Tibial artery (tissue), 4 donors: Measurements from ENCODE around the gene CTNNA3.

Experiments
- DNase-seq, 2 donors: peaks; one replicate each; pipeline ENCODE4 v3.0.0-alpha.2; 2019
- H3K27ac ChIP-seq, 2 donors: fragments of 200-600 bp; sonication (generic) in 1 of 2; 1 replicate in 1 of 2; 2 replicates in 1 of 2; pipeline ENCODE4 v1.5.1; 2018 to 2019; ENCODE audit warnings: mild to moderate bottlenecking in 1 of 2
- H3K27me3 ChIP-seq, 2 donors: fragments of 200-600 bp; sonication (generic) in 1 of 2; one replicate each; pipeline versions ENCODE4 v1.5.1 to v1.6.0; 2016 to 2019
- H3K36me3 ChIP-seq, 3 donors: fragments of 200-600 bp; sonication (generic) in 2 of 3; one replicate each; pipeline ENCODE4 v1.5.1; 2016 to 2019; ENCODE audit warnings: mild to moderate bottlenecking in 2 of 3
- H3K4me1 ChIP-seq, 4 donors: fragments of 200-600 bp; sonication (generic) in 2 of 4; 1 replicate in 3 of 4; 2 replicates in 1 of 4; pipeline ENCODE4 v1.5.1; 2016 to 2019
- H3K4me3 ChIP-seq, 2 donors: fragments of 200-600 bp; sonication (generic) in 1 of 2; 1 replicate in 1 of 2; 2 replicates in 1 of 2; pipeline ENCODE4 v1.5.1; 2018 to 2019; ENCODE audit warnings: mild to moderate bottlenecking in 2 of 2
- H3K9me3 ChIP-seq, 3 donors: fragments of 200-600 bp; sonication (generic) in 1 of 3; one replicate each; pipeline ENCODE4 v1.5.1; 2016 to 2019
- intact Hi-C: fragments of 100-400 bp; cut with DNase I; formaldehyde crosslinking; loops from one replicate; pipeline ENCODE4 v1.15.0; 2023; ENCODE audit warnings: low total_unique reads
- TF ChIP-seq, protein P1 (sequence below), 2 experiments: fragments of 200-600 bp in 1 of 2; fragments of 450-650 bp in 1 of 2; IDR thresholded peaks; one replicate each; pipeline ENCODE4 v1.5.1; 2017 to 2019; ENCODE audit warnings: antibody characterized with exemption in 2 of 2, mild to moderate bottlenecking in 1 of 2, moderate library complexity in 1 of 2

The CTNNA3 gene

GRCh38 chr10:66982792-66983474, 713.1 kb downstream of the CTNNA3 start:
- Histone ChIP-seq H3K4me1 (no peaks in the 10 kb centered on the region), H3K27me3 (no peaks in the 10 kb centered on the region), H3K36me3 (no peaks in the 10 kb centered on the region), H3K9me3 (no peaks in the 10 kb centered on the region), H3K27ac (no peak overlapping the region), H3K4me3 (no peak overlapping the region)
- no peak for DNase-seq
- intact Hi-C loops: no loop called here
- TF ChIP-seq, protein P1, sequence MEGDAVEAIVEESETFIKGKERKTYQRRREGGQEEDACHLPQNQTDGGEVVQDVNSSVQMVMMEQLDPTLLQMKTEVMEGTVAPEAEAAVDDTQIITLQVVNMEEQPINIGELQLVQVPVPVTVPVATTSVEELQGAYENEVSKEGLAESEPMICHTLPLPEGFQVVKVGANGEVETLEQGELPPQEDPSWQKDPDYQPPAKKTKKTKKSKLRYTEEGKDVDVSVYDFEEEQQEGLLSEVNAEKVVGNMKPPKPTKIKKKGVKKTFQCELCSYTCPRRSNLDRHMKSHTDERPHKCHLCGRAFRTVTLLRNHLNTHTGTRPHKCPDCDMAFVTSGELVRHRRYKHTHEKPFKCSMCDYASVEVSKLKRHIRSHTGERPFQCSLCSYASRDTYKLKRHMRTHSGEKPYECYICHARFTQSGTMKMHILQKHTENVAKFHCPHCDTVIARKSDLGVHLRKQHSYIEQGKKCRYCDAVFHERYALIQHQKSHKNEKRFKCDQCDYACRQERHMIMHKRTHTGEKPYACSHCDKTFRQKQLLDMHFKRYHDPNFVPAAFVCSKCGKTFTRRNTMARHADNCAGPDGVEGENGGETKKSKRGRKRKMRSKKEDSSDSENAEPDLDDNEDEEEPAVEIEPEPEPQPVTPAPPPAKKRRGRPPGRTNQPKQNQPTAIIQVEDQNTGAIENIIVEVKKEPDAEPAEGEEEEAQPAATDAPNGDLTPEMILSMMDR (IDR thresholded peaks at IDR 0.05): no peak

- no peak overlapping the region for H3K27ac ChIP-seq
- DNase-seq: no peak
- no peak overlapping the region for H3K4me3 ChIP-seq
- intact Hi-C loops: no loop called here
- H3K4me1 ChIP-seq: no peaks in the 10 kb centered on the region
- no peaks in the 10 kb centered on the region for H3K9me3 ChIP-seq
- H3K36me3 ChIP-seq: no peaks in the 10 kb centered on the region
- no peaks in the 10 kb centered on the region for H3K27me3 ChIP-seq
- TF ChIP-seq, protein P1 (IDR thresholded peaks at IDR 0.05): no peak
These were observed 714.0 kb downstream of the CTNNA3 start for GRCh38 chr10:66982053-66982420.

- TF ChIP-seq, protein P1 (IDR thresholded peaks at IDR 0.05): no peak
- intact Hi-C loops: no loop called here
- no peaks in the 10 kb centered on the region for H3K9me3 ChIP-seq
- no peaks in the 10 kb centered on the region for H3K27me3 ChIP-seq
- no peaks in the 10 kb centered on the region for H3K4me1 ChIP-seq
- DNase-seq: no peak
- no peak overlapping the region for H3K4me3 ChIP-seq
- no peaks in the 10 kb centered on the region for H3K36me3 ChIP-seq
- H3K27ac ChIP-seq: no peak overlapping the region
These were observed 714.5 kb downstream of the CTNNA3 start for GRCh38 chr10:66981361-66982052.

DNA sequence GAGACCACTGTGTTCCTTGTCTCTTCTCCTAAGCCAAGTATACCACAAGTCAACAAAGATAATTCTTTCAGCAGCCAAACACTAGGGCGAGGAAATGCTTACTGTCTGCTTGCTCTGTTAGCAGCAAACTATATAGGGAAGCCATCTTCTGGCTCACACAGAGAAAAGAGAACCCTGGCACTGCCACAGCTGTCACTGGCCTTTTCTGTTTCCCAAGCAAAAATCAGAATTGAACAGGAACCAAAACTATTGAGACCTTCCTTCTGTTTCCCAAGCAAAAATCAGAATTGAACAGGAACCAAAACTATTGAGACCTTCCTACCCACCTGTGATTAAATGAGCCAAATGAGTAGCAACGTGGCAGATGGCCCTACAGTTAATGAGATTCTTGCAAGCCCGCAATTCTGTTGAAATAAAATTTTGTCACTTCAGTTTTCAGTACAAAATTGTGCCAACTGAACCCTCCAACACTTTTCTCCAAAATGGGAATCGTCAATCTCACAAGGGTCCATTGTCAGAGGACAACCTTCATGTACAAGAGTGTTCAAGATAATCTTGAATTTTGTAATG, 715.7 kb downstream of the CTNNA3 start:
- Histone ChIP-seq H3K27me3 (no peaks in the 10 kb centered on the region), H3K36me3 (no peaks in the 10 kb centered on the region), H3K4me3 (no peak overlapping the region), H3K9me3 (no peaks in the 10 kb centered on the region), H3K4me1 (no peaks in the 10 kb centered on the region), H3K27ac (no peak overlapping the region)
- intact Hi-C loops: no loop called here
- no peak for DNase-seq
- TF ChIP-seq, protein P1 (IDR thresholded peaks at IDR 0.05): no peak

- TF ChIP-seq, protein P1 (IDR thresholded peaks at IDR 0.05): no peak
- intact Hi-C loops: no loop called here
- no peaks in the 10 kb centered on the region for H3K27me3 ChIP-seq
- no peaks in the 10 kb centered on the region for H3K4me1 ChIP-seq
- H3K27ac ChIP-seq: no peak overlapping the region
- no peak overlapping the region for H3K4me3 ChIP-seq
- DNase-seq: no peak
- no peaks in the 10 kb centered on the region for H3K36me3 ChIP-seq
- no peaks in the 10 kb centered on the region for H3K9me3 ChIP-seq
These were observed 731.0 kb downstream of the CTNNA3 start for GRCh38 chr10:66964946-66965345.
